NK-92 (cell line): Measurements from ENCODE around the gene PACSIN1.
"Not testable (repeated sequence)": the region's sequence is repeated elsewhere in the genome, so short reads cannot be mapped to it uniquely, and the experiment has no call there.

ENCODE experiments used
- DNase-seq: peaks from one replicate; lab custom pipeline; 2025; ENCODE audit not compliant: unreplicated experiment; lab: John Stamatoyannopoulos, UW

The PACSIN1 gene

GRCh38 chr6:34457742-34458735 is 7.8 kb upstream of the PACSIN1 start:
- DNase-seq, result no peak

- DNase-seq, result no peak
Measured at GRCh38 chr6:34459899-34460593, 5.8 kb upstream of the PACSIN1 start.

- no peak for DNase-seq
Measured at GRCh38 chr6:34460796-34461507, 4.9 kb upstream of the PACSIN1 start.

GRCh38 chr6:34462010-34462409 is 3.9 kb upstream of the PACSIN1 start:
- no peak for DNase-seq

- no peak for DNase-seq
Measured at GRCh38 chr6:34462551-34462971, 3.3 kb upstream of the PACSIN1 start.

- no peak for DNase-seq
Measured at GRCh38 chr6:34463299-34463698, 2.6 kb upstream of the PACSIN1 start.

- DNase-seq, result no peak
Measured at GRCh38 chr6:34463849-34464248, 2.0 kb upstream of the PACSIN1 start.

- DNase-seq, result no peak
Measured at GRCh38 chr6:34466242-34467185, 638 bp downstream of the PACSIN1 start.

GRCh38 chr6:34468378-34468892 is 2.6 kb downstream of the PACSIN1 start:
- DNase-seq, result no peak

GRCh38 chr6:34469499-34469898 is 3.6 kb downstream of the PACSIN1 start:
- no peak for DNase-seq

- DNase-seq, result no peak
Measured at GRCh38 chr6:34472425-34472824, 6.5 kb downstream of the PACSIN1 start.

- DNase-seq, result no peak
Measured at GRCh38 chr6:34473967-34474366, 8.1 kb downstream of the PACSIN1 start.

- DNase-seq, result no peak
Measured at GRCh38 chr6:34474754-34475153, 8.9 kb downstream of the PACSIN1 start.

- no peak for DNase-seq
Measured at GRCh38 chr6:34475238-34475682, 9.4 kb downstream of the PACSIN1 start.

- no peak for DNase-seq
Measured at GRCh38 chr6:34475767-34476328, 10.0 kb downstream of the PACSIN1 start.

- no peak for DNase-seq
Measured at GRCh38 chr6:34476447-34476846, 10.6 kb downstream of the PACSIN1 start.

GRCh38 chr6:34476921-34477320 is 11.0 kb downstream of the PACSIN1 start:
- DNase-seq, result no peak

- DNase-seq, result no peak
Measured at GRCh38 chr6:34478796-34479195, 12.9 kb downstream of the PACSIN1 start.

GRCh38 chr6:34483781-34484180 is 17.9 kb downstream of the PACSIN1 start:
- DNase-seq, result not testable (repeated sequence)

- DNase-seq, result no peak
Measured at GRCh38 chr6:34484391-34484790, 18.5 kb downstream of the PACSIN1 start.
